Keratinocyte (primary cell): Measurements from ENCODE around the gene MYH7B. TPM values are rescaled to one million over a fixed set of nuclear protein-coding genes. Genes with fewer than 3 reads are reported as not detected.

Source experiments
- DNase-seq: peaks from one replicate; pipeline ENCODE4 v3.0.0-alpha.2; 2011; ENCODE audit warnings: low read depth, missing footprints, low spot score
- FAIRE-seq: peaks from 2 replicates; lab custom pipeline; 2011; peaks lifted over from hg19 to GRCh38; lab: Jason Lieb, UNC
- H2AFZ ChIP-seq: 2 replicates; pipeline ENCODE4 v1.6.0; 2012; ENCODE audit warnings: low read length, control low read depth, inconsistent platforms; ENCODE audit not compliant: control insufficient read depth
- H3K27ac ChIP-seq: 2 replicates; pipeline ENCODE4 v1.5.1; 2011; ENCODE audit warnings: low read length; ENCODE audit not compliant: control insufficient read depth, insufficient read depth
- H3K27me3 ChIP-seq: 3 replicates; pipeline ENCODE4 v1.6.0; 2011; ENCODE audit warnings: low read length; ENCODE audit not compliant: control insufficient read depth, insufficient read depth; ENCODE audit errors: extremely low read depth
- H3K36me3 ChIP-seq, 2 experiments: 2 replicates in 1 of 2; 3 replicates in 1 of 2; pipeline ENCODE4 v1.5.1; 2011; ENCODE audit warnings: low read length in 2 of 2, mild to moderate bottlenecking in 1 of 2; ENCODE audit not compliant: control insufficient read depth in 2 of 2, insufficient read depth in 2 of 2; ENCODE audit errors: extremely low read depth in 1 of 2
- H3K4me1 ChIP-seq: 3 replicates; pipeline ENCODE4 v1.5.1; 2011; ENCODE audit warnings: low read length; ENCODE audit not compliant: control insufficient read depth, insufficient read depth; ENCODE audit errors: extremely low read depth
- H3K4me2 ChIP-seq: 3 replicates; pipeline ENCODE4 v1.6.0; 2011; ENCODE audit warnings: low read depth, low read length; ENCODE audit not compliant: control insufficient read depth, insufficient read depth; ENCODE audit errors: extremely low read depth
- H3K4me3 ChIP-seq, 3 experiments: fragments of 200-600 bp in 1 of 3; sonication (generic) in 1 of 3; 2 replicates in 2 of 3; 3 replicates in 1 of 3; pipeline ENCODE4 v1.5.1; 2011 to 2016; ENCODE audit warnings: low read length in 3 of 3, mild to moderate bottlenecking in 3 of 3, control low read depth in 2 of 3, inconsistent platforms in 1 of 3, low read depth in 1 of 3, mixed read lengths in 1 of 3, mixed run types in 1 of 3, moderate library complexity in 1 of 3; ENCODE audit not compliant: control insufficient read depth in 2 of 3, insufficient read depth in 2 of 3; ENCODE audit errors: extremely low read depth in 1 of 3
- H3K79me2 ChIP-seq: 2 replicates; pipeline ENCODE4 v1.6.0; 2012; ENCODE audit warnings: low read length; ENCODE audit not compliant: control insufficient read depth, insufficient read depth
- H3K9ac ChIP-seq: 3 replicates; pipeline ENCODE4 v1.6.0; 2011; ENCODE audit warnings: low read length; ENCODE audit not compliant: control insufficient read depth, insufficient read depth; ENCODE audit errors: extremely low read depth
- H3K9me1 ChIP-seq: 3 replicates; pipeline ENCODE4 v1.6.0; 2011; ENCODE audit warnings: low read length; ENCODE audit not compliant: control insufficient read depth, insufficient read depth; ENCODE audit errors: extremely low read depth
- H3K9me3 ChIP-seq: 2 replicates; pipeline ENCODE4 v1.5.1; 2012; ENCODE audit warnings: low read depth, low read length; ENCODE audit not compliant: control insufficient read depth
- H4K20me1 ChIP-seq: 3 replicates; pipeline ENCODE4 v1.6.0; 2011; ENCODE audit warnings: low read length; ENCODE audit not compliant: control insufficient read depth, insufficient read depth; ENCODE audit errors: extremely low read depth
- CTCF ChIP-seq, 3 experiments: IDR thresholded peaks in 1 of 3; conservative IDR thresholded peaks in 1 of 3; optimal IDR thresholded peaks in 1 of 3; 2 replicates in 2 of 3; 3 replicates in 1 of 3; pipeline versions ENCODE3 to v1.5.1; 2011; ENCODE audit warnings: low read length in 3 of 3, mild to moderate bottlenecking in 3 of 3, moderate library complexity in 2 of 3, control low read depth in 1 of 3, inconsistent platforms in 1 of 3; ENCODE audit not compliant: insufficient read depth in 2 of 3; ENCODE audit errors: extremely low read depth in 1 of 3
- EZH2 ChIP-seq: IDR thresholded peaks from one replicate; pipeline ENCODE4 v1.6.1; 2012; ENCODE audit warnings: inconsistent platforms, mild to moderate bottlenecking, low read length, moderate library complexity
- dilution Hi-C: fragments of 300-500 bp; cut with MboI; formaldehyde crosslinking; loops from one replicate; pipeline ENCODE4 v1.7.0; 2020; ENCODE audit warnings: low sequenced_read_pairs; ENCODE audit not compliant: extremely low pct_ligation_motif_present
- polyA plus RNA-seq, 5 experiments: library from polyadenylated mRNA; depleted of rRNA in 3 of 5; stranded (reverse) in 3 of 5; stranded (forward) in 1 of 5; unstranded in 1 of 5; fragments of >200 nt; gene quantifications; 1 replicate in 1 of 5; 2 replicates in 3 of 5; 3 replicates in 1 of 5; pipeline versions ENCODE4 v1.2.1 to v1.2.3, GENCODE V29; 2011 to 2012; ENCODE audit warnings: missing spikeins in 2 of 5, low read depth in 1 of 5, low replicate concordance in 1 of 5

Gene MYH7B
- polyA plus RNA-seq, 1 donor (not counting 4 experiments of a cell fraction or from before 2014, with no cell fraction given): 0.01 TPM

- peaks cover 31 to 32% of the 10 kb centered on the region in 2 experiments for H3K36me3 ChIP-seq
- no peaks in the 10 kb centered on the region for H3K9me3 ChIP-seq
- no peaks in the 10 kb centered on the region for H4K20me1 ChIP-seq
- no peak for DNase-seq
- no peak for FAIRE-seq
- H3K4me2 ChIP-seq: no peak overlapping the region
- peaks cover 4% of the 10 kb centered on the region for H3K4me1 ChIP-seq
- H2AFZ ChIP-seq: no peak overlapping the region
- no peak overlapping the region for H3K4me3 ChIP-seq
- no peaks in the 10 kb centered on the region for H3K27me3 ChIP-seq
- no peaks in the 10 kb centered on the region for H3K9me1 ChIP-seq
- TF ChIP-seq CTCF (optimal IDR thresholded peaks at IDR 0.05 in 1 of 3, IDR thresholded peaks at IDR 0.05 in 1 of 3, conservative IDR thresholded peaks at IDR 0.05 in 1 of 3; ENCODE audit: extremely low read depth in 1 of 3, insufficient read depth in 2 of 3, low read length in 3 of 3) (no peak), EZH2 (no peak)
- H3K9ac ChIP-seq: no peak overlapping the region
- dilution Hi-C loops: no loop called here
- no peak overlapping the region for H3K27ac ChIP-seq
- no peaks in the 10 kb centered on the region for H3K79me2 ChIP-seq
Observed at GRCh38 chr20:34938466-34939163, 17.1 kb upstream of the MYH7B start.

GRCh38 chr20:34940081-34940481, 15.6 kb upstream of the MYH7B start:
- Histone ChIP-seq H3K27ac (no peak overlapping the region), H4K20me1 (no peaks in the 10 kb centered on the region), H3K4me2 (no peak overlapping the region), H2AFZ (no peak overlapping the region), H3K9me1 (no peaks in the 10 kb centered on the region), H3K27me3 (no peaks in the 10 kb centered on the region), H3K9me3 (no peaks in the 10 kb centered on the region), H3K36me3 (peaks cover 30 to 31% of the 10 kb centered on the region in 2 experiments), H3K79me2 (no peaks in the 10 kb centered on the region), H3K9ac (no peak overlapping the region), H3K4me1 (peaks cover 16% of the 10 kb centered on the region), H3K4me3 (no peak overlapping the region)
- dilution Hi-C loops: no loop called here
- no peak for TF ChIP-seq CTCF (optimal IDR thresholded peaks at IDR 0.05 in 1 of 3, IDR thresholded peaks at IDR 0.05 in 1 of 3, conservative IDR thresholded peaks at IDR 0.05 in 1 of 3; ENCODE audit: extremely low read depth in 1 of 3, insufficient read depth in 2 of 3, low read length in 3 of 3)
- TF ChIP-seq EZH2: no peak
- FAIRE-seq (no peak), DNase-seq (no peak)
